HL-60 (cell line): ENCODE results near the gene LRBA.

Experiments used
- DNase-seq, 2 experiments: peaks; one replicate each; pipeline ENCODE4 v3.0.0-alpha.2; 2010 to 2020; ENCODE audit warnings: low read depth in 1 of 2, low spot score in 1 of 2
- H3K27ac ChIP-seq: fragments of 250-450 bp; sonication (Bioruptor Pico); replicated peaks from 2 replicates; pipeline ENCODE4 v1.5.1; 2020; ENCODE audit warnings: mild to moderate bottlenecking, moderate library complexity
- H3K27me3 ChIP-seq: fragments of 250-450 bp; sonication (Bioruptor Pico); 2 replicates; pipeline ENCODE4 v1.5.1; 2021; ENCODE audit warnings: mild to moderate bottlenecking, moderate library complexity; ENCODE audit not compliant: insufficient read depth, poor library complexity, severe bottlenecking
- H3K4me3 ChIP-seq: replicated peaks from 2 replicates; pipeline ENCODE4 v1.5.1; 2011; ENCODE audit warnings: mild to moderate bottlenecking, control low read depth, low read length; ENCODE audit not compliant: insufficient read depth
- GABPA ChIP-seq: IDR thresholded peaks from 2 replicates; pipeline ENCODE4 v1.6.1; 2012; ENCODE audit warnings: low read depth
- POLR2AphosphoS5 ChIP-seq: IDR thresholded peaks from 2 replicates; pipeline ENCODE4 v1.6.1; 2012; ENCODE audit warnings: low read depth
- SPI1 ChIP-seq: IDR thresholded peaks from 2 replicates; pipeline ENCODE4 v1.6.1; 2012; ENCODE audit warnings: low read depth, mild to moderate bottlenecking, borderline replicate concordance
- TF ChIP-seq, protein P1 (sequence below): IDR thresholded peaks from 2 replicates; pipeline ENCODE4 v1.6.1; 2012; ENCODE audit warnings: low read depth; ENCODE audit not compliant: insufficient replicate concordance
- TF ChIP-seq, protein P2 (sequence below): IDR thresholded peaks from one replicate; pipeline ENCODE4 v1.5.1; 2011; ENCODE audit warnings: low read length, control low read depth, inconsistent platforms; ENCODE audit not compliant: insufficient read depth

The LRBA gene

DNA sequence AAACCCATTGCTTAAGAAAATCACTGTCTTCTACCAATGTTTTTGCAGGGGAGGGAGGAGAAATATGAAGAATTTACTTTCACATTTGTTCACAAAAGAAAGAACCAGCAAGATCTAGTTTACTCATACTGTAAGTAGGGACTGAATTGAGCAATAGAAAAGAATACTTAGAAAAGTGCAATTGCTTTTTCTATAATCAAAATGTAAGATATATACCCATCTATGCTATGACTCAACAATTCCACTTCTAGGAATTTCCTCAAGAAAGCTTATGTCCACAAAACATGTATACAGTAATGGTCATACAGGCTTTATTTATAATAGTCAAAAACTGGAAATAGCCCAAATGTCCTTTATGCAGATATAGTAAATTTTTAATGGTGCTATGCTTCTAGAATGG lies 196.4 kb downstream of the LRBA start:
- H3K27me3 ChIP-seq = no peaks in the 10 kb centered on the region
- DNase-seq = no peak
- no peak overlapping the region for H3K27ac ChIP-seq
- TF ChIP-seq, protein P1, sequence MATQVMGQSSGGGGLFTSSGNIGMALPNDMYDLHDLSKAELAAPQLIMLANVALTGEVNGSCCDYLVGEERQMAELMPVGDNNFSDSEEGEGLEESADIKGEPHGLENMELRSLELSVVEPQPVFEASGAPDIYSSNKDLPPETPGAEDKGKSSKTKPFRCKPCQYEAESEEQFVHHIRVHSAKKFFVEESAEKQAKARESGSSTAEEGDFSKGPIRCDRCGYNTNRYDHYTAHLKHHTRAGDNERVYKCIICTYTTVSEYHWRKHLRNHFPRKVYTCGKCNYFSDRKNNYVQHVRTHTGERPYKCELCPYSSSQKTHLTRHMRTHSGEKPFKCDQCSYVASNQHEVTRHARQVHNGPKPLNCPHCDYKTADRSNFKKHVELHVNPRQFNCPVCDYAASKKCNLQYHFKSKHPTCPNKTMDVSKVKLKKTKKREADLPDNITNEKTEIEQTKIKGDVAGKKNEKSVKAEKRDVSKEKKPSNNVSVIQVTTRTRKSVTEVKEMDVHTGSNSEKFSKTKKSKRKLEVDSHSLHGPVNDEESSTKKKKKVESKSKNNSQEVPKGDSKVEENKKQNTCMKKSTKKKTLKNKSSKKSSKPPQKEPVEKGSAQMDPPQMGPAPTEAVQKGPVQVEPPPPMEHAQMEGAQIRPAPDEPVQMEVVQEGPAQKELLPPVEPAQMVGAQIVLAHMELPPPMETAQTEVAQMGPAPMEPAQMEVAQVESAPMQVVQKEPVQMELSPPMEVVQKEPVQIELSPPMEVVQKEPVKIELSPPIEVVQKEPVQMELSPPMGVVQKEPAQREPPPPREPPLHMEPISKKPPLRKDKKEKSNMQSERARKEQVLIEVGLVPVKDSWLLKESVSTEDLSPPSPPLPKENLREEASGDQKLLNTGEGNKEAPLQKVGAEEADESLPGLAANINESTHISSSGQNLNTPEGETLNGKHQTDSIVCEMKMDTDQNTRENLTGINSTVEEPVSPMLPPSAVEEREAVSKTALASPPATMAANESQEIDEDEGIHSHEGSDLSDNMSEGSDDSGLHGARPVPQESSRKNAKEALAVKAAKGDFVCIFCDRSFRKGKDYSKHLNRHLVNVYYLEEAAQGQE = no peak
- TF ChIP-seq POLR2AphosphoS5 (no peak), GABPA (no peak), SPI1 (no peak)
- TF ChIP-seq, protein P2, sequence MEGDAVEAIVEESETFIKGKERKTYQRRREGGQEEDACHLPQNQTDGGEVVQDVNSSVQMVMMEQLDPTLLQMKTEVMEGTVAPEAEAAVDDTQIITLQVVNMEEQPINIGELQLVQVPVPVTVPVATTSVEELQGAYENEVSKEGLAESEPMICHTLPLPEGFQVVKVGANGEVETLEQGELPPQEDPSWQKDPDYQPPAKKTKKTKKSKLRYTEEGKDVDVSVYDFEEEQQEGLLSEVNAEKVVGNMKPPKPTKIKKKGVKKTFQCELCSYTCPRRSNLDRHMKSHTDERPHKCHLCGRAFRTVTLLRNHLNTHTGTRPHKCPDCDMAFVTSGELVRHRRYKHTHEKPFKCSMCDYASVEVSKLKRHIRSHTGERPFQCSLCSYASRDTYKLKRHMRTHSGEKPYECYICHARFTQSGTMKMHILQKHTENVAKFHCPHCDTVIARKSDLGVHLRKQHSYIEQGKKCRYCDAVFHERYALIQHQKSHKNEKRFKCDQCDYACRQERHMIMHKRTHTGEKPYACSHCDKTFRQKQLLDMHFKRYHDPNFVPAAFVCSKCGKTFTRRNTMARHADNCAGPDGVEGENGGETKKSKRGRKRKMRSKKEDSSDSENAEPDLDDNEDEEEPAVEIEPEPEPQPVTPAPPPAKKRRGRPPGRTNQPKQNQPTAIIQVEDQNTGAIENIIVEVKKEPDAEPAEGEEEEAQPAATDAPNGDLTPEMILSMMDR = no peak
- H3K4me3 ChIP-seq = no peak overlapping the region

DNA sequence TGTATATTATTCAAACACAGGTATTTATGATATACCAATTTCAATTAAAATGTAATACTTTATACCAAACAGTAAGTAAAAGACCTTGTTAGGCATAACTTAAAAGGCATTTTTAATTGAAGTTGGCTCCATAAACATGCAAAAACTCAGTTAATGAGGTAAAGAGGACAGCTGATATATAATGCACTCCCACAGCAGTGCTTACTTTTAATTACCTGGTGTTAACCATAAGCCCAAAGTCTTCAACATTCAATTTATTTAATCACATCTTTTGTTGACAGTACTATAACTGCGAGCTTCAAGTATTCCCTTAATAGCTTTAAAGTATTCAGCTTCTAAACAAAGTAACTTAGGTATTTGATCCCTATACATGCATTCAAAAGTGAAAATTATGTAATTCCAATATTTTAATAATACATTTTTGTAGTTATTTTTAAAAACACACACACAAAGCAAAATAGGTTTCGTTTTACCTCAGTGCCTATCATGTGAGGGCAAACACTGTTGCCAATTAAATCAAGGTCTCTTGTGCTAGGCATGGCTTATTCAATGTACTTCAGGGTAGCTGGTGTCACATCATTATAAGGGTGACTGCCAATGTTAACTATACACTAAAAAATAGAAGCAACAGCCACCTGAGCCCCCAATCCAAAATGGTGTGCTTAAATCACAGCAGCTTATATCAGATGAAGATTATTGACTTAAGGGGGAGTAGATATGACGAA lies 197.1 kb downstream of the LRBA start:
- DNase-seq = no peak
- no peak overlapping the region for H3K27ac ChIP-seq

DNA sequence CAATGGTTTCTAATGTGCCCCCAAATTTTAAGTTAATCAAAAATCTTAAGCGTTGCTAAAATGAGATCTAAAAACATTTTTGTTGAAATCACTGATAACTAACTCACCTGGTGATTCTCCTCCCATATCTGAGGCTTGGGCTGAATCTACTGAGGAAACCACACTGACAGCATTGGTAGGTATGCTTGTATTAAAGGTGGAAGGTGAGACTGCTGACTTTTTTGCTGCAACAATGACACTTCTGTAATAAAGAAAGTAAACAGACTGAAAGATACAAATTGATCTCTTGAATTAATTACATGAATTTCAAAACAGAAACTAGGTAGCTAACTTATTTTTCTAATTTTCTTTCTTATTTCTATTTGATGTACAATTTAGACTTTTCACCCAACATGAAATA lies 198.1 kb downstream of the LRBA start:
- H3K27ac ChIP-seq = no peak overlapping the region
- no peaks in the 10 kb centered on the region for H3K27me3 ChIP-seq
- no peak overlapping the region for H3K4me3 ChIP-seq
- no peak for TF ChIP-seq SPI1
- TF ChIP-seq, protein P2 = no peak
- TF ChIP-seq, protein P1 = no peak
- TF ChIP-seq POLR2AphosphoS5 = no peak
- no peak for TF ChIP-seq GABPA
- no peak for DNase-seq

More for the DNA sequence above, 197.1 kb downstream of the LRBA start:
- Histone ChIP-seq H3K4me3 (no peak overlapping the region), H3K27me3 (no peaks in the 10 kb centered on the region)
- TF ChIP-seq POLR2AphosphoS5 (no peak), SPI1 (no peak), GABPA (no peak)
- TF ChIP-seq, protein P2 = no peak
- TF ChIP-seq, protein P1 = no peak
